ENCODE measurements around the gene SORL1.
A peak's percentile ranks its signal among the peaks of the same experiment; 100 is the strongest.
"Not testable (repeated sequence)": the region's sequence is repeated elsewhere in the genome, so short reads cannot be mapped to it uniquely, and the experiment has no call there.

SORL1 gene

GRCh38 chr11:121567995-121568394, 115.9 kb downstream of the SORL1 start:
- no peak for DNase-seq

GRCh38 chr11:121569332-121570299, 117.5 kb downstream of the SORL1 start:
- DNase-seq, result not testable (repeated sequence)

- DNase-seq, result no peak
Observed at GRCh38 chr11:121570453-121570852, 118.3 kb downstream of the SORL1 start.

GRCh38 chr11:121571506-121571905, 119.4 kb downstream of the SORL1 start:
- no peak for DNase-seq

- no peak for DNase-seq
Observed at GRCh38 chr11:121572571-121573059, 120.5 kb downstream of the SORL1 start.

- DNase-seq, result no peak
Observed at GRCh38 chr11:121574801-121575200, 122.7 kb downstream of the SORL1 start.

DNA sequence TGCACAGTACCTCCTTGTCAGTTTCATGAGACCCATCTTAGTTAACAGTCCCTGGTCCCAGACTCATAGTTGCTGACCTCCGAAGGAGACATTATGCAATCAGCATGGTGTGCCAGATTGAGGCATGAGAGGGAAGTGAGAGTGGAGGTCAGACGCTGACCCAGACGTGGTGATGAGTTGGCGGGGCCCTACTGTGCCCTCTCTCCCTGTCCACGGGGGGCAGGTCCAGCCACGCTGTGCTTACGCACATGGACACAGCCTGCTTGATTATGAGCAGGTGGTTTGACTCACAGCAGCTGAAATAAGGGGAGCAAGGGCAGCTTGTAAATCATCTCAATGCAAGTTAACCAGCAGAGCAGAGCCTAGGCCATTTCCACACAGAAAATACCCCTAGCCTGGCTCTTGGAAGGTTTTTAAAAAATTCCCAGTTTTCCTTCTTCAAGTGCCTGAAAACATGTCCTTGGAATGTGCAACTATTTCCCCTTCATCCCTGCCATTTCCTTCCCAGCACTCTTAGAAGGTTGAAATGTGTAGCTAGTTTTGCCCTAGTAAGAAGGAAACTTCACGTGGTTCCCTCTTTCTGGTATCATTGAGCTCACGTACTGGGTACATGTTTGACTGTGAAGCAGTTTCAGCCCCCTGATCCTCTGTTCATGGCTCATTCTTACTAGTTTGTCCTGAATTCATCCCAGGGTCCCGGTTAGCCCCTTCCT, 123.3 kb downstream of the SORL1 start:
- no peak for DNase-seq

DNA sequence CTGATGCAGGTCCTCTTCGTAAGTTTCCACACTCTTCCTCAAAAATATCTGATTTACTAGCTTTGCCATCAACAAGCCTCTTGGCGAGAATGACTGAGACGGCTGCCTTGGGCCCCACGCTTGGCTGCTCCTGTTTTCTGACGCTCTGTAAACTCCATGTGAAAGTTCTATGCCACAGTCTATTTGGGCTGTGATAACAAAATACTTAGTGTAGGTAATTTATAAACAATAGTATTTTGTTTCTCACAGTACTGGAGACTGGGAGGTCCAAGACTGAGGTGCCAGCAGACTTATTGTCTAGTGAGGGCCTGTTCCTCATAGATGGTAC, 123.8 kb downstream of the SORL1 start:
- DNase-seq, result no peak

- DNase-seq, result no peak
Observed at GRCh38 chr11:121576531-121576930, 124.4 kb downstream of the SORL1 start.

DNA sequence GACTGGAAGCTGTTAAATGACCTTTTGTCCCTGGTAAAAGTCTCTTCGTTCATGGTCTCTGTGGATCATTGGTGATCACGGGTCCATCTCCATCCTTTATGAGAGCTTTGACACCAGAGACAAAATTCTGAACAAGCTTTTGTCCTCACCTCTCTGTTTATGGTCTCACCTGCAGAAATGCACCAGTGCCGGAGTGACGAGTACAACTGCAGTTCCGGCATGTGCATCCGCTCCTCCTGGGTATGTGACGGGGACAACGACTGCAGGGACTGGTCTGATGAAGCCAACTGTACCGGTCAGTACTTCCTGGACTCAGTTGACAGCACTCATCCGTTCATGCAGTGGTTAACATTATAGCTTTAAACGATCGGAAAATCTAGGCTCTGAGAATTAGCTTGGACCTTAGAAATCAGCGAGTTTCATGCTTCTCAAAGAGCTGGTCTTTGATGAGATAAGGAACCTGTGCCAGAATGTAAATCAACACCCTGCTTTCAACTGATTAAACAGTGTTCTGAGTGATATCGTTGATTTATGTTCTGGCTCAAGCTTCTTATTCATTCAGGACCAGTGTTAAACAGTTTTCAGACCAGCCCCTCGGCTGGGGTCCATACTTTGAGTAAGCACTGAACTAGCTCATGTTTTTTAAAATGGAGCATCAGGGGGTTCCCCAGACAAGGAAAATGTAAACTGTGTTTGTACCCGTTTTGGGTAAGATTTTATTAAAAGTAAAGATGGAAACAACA, 125.2 kb downstream of the SORL1 start:
- DNase-seq, result no peak

- no peak for DNase-seq
Observed at GRCh38 chr11:121578251-121578976, 126.3 kb downstream of the SORL1 start.

DNA sequence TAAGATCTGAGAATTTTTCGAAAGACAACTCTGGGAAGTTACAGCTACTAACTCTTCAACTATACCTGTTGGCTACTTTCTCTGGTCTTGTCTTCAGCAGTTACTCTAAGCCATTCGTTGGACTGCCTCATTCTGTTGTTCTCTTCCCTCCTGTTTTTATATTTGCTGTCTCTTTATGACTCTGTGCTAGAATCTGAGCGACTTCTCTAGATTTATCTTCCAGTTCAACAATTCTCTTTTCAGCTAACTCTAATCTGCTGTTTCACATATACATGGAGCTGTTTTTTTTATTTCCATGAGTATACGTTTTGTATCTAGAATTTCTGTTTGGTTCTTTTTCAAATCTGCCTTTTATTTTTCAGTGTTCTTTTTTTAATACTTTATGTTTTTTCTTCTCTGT, 128.0 kb downstream of the SORL1 start:
- DNase-seq, result no peak

DNA sequence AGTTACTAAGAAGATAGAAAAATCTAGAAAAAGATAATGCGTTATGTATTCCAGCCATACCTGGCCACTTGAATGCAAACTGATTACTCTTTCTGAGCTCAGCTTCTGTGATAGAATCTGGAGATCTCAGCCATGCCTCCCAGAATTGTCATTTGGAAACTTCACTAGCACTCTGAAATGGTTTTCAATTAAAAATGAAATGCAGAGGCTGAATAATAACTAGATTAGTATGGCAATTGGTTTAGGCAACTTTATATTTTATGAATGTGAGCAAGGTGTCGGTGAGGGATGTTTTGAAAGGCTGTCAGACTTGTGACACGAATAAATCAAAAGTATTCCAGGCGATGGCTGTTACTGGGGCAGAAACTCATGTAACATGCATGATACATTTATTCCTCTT, 129.5 kb downstream of the SORL1 start:
- no peak for DNase-seq

- no peak for DNase-seq
Observed at GRCh38 chr11:121582296-121582695, 130.2 kb downstream of the SORL1 start.

- DNase-seq, result no peak
Observed at GRCh38 chr11:121583825-121584224, 131.7 kb downstream of the SORL1 start.

- no peak for DNase-seq
Observed at GRCh38 chr11:121586750-121587149, 134.6 kb downstream of the SORL1 start.

DNA sequence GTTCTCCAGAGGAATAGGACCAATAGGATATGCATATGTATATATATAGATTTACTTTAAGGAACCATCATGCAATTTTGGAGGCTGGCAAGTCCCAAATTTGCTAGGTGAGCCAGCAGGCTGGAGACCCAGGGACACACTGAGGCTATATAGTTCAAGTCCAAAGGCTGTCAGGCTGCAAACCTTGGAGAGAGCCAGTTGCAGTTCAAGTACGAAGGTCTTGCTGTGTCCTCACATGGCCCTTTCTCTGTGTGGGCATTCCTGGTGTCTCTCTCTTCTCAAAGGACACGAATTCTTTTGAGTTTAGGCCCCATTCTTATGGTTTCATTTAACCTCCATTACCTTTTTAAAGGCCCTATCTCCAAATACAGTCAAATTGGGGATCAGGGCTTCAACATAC, 135.1 kb downstream of the SORL1 start:
- DNase-seq, result no peak

GRCh38 chr11:121588747-121589146, 136.6 kb downstream of the SORL1 start:
- DNase-seq, result no peak

DNA sequence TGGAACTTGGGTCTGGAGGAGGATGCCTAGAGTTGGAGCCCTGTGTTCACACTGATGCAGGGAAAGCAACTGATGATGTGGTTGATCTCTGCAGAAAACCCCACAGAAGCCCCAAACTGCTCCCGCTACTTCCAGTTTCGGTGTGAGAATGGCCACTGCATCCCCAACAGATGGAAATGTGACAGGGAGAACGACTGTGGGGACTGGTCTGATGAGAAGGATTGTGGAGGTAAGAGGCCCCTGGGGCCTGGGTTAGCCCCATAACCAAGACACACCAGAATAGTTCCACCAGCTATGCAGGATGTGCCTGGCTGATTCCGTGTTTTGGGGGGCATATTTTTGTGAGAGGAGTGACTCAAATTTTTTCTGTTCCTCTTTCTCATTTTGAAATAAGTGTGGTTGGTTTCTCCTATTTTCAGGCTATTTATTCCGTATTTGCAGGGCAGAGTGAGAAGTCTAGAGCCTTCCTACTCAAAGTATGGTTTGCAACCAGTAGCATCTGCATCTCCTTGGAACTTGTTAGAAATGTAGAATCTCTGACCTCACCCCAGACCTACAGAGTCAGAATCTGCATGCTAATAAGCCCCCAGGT, 137.9 kb downstream of the SORL1 start:
- peak; percentile 27 to 41 for DNase-seq

GRCh38 chr11:121590772-121591404, 138.8 kb downstream of the SORL1 start:
- DNase-seq, result no peak

GRCh38 chr11:121591405-121592033, 139.4 kb downstream of the SORL1 start:
- peak; percentile 70 to 78 for DNase-seq

All from activated CD4-positive, alpha-beta T cell treated with anti-CD3 and anti-CD28 coated beads, Interleukin-2, amount 50 U/mL, for 48 hours (primary cell).